ENCODE data around the gene UGT2B7.
"Not testable (repeated sequence)": the region's sequence is repeated elsewhere in the genome, so short reads cannot be mapped to it uniquely, and the experiment has no call there.

Gene UGT2B7

DNA sequence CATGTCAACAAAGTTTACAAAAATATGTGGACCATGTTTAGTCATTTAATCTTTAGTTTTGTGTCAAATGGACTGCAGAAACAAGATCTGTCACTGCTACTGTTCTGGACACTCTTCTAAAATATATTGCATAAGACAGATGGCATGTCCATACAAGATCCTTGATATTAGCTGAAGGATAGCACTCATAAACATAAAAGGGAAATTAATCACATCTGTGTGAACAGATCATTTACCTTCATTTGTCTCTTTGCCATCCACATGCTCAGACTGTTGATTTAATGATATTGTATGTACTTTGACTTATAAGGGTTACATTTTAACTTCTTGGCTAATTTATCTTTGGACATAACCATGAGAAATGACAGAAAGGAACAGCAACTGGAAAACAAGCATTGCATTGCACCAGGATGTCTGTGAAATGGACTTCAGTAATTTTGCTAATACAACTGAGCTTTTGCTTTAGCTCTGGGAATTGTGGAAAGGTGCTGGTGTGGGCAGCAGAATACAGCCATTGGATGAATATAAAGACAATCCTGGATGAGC, at the start of gene UGT2B7:
UGT2B7 (plus strand) TSS at position 364 of the 546 bp plus-strand sequence; CDS start at position 411, 47 bp downstream.
- no peak for DNase-seq (ENCODE audit: low read depth in 1 of 2, low spot score in 1 of 2)

DNA sequence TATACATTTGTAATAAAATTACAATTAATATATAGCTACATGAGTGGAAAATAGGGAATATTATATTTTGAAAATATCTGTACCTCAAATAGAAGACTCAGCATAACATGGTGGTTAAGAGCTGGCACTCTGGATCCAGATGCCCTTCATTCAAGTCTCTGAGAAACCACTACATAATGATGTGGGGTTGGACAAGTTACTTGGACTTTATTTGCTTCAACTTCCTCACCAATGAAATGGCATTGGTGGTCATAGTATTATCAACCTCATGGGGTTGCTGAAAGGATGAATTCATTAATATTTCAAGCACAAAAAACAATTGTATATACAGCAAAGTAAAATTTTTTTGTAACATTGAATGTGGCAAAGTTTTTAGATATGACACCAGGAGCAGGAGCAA, 46.4 kb upstream of the UGT2B7 start:
- no peak for DNase-seq (ENCODE audit: low read depth in 1 of 2, low spot score in 1 of 2)

DNA sequence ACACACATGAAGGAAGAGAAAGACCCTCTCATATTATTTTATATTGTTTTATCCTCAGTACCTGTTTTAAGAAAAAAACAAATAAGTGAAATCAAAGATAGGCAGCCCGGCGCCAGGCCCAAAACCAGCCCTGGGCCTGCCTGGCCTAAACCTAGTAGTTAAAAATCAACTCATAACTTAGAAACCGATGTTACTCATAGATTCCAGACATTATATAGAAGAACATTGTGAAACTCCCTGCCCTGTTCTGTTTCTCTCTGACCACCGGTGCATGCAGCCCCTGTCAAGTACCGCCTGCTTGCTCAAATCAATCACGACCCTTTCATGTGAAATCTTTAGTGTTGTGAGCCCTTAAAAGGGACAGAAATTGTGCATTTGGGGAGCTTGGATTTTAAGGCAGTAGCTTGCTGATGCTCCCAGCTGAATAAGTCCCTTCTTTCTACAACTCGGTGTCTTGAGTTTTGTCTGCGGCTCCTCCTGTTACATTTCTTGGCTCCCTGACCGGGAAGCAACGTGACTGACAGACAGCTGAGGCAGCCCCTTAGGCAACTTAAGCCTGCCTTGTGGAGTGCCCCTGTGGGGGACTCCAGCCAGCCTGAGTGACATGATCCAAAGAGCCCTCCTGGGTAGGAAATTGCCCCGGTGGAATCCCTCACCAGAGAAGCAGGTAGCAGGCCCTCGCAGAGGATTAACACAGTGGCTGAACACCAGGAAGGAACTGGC, 45.3 kb upstream of the UGT2B7 start:
- DNase-seq (ENCODE audit: low read depth in 1 of 2, low spot score in 1 of 2) = not testable (repeated sequence)

DNA sequence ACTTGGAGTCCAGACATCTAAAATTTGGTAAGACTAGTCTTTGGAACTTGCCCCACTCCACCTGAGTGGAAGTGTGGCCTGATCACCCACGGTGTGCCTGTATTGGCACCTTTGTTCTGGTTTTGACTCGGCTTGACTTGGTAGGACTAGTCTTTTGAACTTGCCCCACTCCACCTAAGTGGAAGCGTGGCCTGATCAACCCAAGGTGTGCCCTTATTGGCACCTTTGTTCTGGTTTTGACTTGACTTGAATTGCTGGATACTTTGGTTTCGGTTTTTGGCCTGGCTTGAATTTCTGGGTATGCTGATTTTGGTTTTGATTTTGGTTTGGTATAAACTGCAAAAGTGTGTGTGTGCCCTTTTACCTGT, 44.7 kb upstream of the UGT2B7 start:
- DNase-seq (ENCODE audit: low read depth in 1 of 2, low spot score in 1 of 2) = no peak

DNA sequence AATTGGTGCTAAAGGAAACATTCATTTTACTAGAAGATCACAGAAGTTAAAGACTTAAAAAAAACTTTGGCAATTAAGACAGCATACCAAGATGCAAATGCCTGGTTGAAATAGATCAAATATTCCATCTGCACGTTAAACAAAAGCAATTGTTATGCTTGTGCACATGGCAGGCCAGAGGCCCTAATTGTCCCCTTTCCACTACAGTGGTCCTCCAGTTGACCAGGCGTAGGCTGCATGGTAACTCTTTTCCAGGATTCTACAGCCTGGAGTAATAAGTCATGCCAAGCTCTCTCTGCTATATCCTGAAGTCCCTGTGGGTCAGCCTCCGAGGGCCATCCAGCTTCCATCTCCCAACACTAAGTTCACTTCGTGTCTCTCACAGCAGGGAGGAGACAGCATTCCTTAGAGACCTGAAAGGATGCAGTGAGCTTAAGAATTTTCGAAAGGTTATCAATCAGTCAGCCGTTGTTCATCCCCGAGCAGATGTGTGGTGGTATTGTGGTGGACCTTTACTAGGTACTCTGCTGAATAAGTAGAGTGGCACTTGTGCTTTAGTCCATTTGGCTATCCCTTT, 42.9 kb upstream of the UGT2B7 start:
- not testable (repeated sequence) for DNase-seq (ENCODE audit: low read depth in 1 of 2, low spot score in 1 of 2)

DNA sequence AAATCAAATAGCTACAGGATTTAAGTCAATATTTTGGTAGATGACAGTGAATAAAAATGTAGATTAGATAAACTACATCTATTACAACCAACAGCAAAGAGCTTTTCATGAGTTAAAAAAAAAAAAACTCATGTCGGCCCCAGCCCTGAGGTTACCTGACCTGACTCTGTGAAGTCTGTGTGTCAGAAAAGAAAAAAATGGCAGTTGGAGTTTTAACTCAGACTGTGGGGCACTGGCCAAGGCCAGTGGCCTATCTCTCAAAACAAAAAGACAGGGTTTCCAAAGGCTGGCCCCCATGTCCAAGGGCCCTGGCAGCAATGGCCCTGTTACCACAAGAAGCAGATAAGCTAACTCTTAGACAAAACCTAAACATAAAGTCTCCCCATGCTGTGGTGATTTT, 42.2 kb upstream of the UGT2B7 start:
- DNase-seq (ENCODE audit: low read depth in 1 of 2, low spot score in 1 of 2) = not testable (repeated sequence)

DNA sequence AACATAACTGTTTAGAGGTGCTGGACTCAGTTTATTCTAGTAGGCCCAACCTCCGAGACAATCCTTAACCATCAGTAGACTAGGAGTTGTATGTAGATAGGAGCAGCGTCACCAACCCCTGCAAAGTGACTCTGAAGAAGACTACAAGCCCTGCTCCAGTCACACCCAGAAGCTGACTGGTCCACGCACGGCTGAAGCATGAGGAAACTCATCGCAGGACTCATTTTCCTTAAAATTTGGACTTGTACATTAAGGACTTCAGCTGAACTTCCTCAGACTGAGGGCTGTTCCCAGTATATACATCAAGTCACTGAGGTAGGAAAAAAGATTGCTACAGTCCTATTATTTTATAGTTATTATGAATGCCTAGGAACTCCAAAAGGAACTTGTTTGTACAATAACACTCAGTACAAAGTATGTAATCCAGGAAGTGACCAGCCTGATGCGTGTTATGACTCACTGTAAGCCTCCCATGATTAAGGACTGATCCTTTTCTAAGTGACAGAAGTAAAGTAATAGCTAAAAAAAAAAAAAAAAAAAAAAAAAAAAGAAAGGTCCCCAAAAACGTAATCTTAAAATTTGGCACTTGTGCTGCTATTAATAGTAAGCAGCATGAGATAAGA, 41.6 kb upstream of the UGT2B7 start:
- DNase-seq (ENCODE audit: low read depth in 1 of 2, low spot score in 1 of 2) = no peak

DNA sequence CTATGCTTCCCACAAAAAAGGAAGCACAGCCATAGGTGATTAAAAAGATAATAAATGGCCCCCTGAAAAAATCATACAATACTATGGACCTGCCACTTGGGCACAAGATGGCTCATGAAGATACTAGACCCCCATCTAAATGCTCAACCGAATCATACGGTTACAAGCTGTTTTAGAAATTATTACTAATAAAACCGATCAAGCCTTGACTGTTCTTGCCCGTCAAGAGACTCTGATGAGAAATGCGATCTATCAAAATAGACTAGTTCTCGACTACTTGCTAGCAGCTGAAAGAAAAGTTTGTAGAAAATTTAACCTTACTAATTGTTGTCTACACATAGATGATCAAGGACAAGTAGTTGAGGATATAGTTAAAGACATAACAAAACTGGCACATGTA, 40.1 kb upstream of the UGT2B7 start:
- DNase-seq (ENCODE audit: low read depth in 1 of 2, low spot score in 1 of 2) = no peak

DNA sequence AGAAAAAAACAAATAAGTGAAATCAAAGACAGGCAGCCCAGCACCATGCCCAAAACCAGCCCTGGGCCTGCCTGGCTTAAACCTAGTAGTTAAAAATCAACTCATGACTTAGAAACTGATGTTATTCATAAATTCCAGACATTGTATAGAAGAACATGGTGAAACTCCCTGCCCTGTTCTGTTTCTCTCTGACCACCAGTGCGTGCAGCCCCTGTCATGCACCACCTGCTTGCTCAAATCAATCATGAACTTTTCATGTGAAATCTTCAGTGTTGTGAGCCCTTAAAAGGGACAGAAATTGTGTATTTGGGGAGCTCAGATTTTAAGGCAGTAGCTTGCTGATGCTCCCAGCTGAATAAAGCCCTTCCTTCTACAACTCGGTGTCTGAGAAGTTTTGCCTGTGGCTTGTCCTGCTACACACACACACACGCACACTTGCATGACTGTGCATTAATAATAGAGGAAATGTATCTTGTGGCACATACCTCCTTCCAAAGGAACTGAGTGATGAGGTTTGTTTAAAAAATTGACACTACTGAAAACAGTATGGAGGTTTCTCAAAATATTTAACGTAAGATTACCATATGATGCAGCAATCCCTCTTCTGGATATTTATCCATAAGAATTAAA, 39.2 kb upstream of the UGT2B7 start:
- DNase-seq (ENCODE audit: low read depth in 1 of 2, low spot score in 1 of 2) = no peak

DNA sequence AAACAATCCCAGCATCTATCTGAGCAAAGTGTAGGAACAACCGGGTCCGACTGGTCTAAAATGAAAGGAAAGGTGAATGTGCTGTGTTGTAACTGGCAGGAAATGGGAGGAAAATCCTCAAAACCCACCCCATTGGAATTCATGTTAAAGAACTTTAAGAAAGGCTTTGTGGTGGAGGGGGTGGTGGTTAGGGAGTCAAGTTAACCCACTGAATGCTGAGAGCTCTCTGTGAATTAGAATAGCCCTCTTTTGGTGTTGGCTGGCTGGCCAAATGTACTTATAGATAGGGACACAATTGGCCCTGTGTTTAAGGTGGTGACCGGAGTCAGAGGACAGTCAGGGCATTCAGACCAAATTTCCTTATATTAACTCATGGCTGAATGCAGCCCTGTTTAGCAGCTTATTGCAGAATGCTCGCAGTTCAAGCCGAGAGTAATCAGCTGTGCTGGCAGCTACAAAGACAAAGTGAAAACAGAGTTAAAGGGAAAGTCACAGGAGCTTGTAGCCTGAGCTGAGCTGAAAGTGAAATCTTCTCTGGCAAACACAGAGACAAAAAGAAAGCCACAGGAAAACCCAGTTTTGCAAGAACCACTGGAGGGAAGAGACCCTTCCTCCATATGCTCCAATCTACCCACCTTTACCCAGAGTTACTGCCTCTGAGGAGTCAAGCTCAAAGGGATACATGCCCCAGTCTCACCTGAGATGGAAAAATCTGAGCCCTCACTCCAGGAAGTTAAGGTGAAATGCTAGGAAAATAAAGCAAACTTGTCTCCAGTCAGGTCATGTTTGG, 38.5 kb upstream of the UGT2B7 start:
- DNase-seq (ENCODE audit: low read depth in 1 of 2, low spot score in 1 of 2) = no peak

DNA sequence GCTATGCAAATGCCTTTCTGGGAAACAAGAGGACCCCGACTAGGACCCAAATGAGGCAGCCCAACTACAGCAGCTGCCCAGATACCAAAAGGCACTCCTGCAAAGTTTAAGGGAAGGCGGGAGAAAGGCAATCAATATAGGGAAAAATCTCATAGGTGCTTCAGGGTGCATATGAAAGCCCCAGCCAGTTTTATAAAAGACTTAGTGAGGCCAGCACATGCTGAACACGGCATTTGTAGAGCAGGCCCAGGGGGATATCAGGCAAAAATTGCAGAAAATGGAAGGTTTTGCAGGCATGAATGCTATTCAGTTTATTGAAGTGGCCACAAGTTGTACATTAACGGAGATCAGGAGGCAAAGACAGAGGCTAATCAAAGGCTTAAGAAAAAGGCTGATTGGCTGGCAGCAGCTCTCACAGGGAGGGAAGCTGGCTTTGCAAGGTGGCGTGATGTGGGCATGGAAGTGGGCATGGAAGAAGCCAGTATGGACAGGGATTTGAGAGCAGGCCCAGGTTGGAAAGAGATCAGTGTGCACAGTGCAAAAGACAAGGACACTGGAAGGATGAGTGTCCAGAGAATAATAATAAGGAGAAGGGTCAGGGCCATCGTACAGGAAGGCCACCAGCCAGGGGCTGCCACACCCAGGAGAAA, 37.7 kb upstream of the UGT2B7 start:
- no peak for DNase-seq (ENCODE audit: low read depth in 1 of 2, low spot score in 1 of 2)

DNA sequence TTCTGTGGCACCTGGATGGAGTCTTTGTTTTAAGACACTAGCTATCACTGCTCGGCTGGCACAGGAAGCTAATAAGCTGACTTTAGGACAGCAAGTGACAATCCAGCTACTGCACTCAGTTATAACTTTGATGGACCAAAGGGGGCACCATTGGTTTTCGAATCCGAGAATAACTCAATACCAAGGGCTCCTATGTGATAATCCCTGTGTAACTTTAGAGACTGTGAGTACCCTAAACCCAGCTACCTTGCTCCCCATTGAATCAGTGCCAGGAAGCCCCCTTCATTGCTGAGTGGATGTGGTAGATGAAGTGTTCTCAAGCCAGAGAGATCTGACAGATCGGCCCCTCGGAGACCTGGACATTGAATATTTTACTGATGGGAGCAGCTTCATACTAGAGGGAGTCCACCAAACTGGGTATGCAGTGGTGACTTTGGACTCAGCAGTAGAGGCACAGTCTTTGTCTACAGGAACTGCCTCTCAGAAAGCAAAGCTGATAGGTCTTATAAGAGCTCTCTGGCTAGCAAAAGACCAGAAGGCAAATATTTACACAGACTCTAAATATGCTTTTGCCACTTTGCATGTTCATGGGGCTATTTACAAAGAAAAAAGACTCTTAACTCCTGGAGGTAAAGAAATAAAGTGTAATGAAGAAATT, 35.5 kb upstream of the UGT2B7 start:
- DNase-seq (ENCODE audit: low read depth in 1 of 2, low spot score in 1 of 2) = no peak

DNA sequence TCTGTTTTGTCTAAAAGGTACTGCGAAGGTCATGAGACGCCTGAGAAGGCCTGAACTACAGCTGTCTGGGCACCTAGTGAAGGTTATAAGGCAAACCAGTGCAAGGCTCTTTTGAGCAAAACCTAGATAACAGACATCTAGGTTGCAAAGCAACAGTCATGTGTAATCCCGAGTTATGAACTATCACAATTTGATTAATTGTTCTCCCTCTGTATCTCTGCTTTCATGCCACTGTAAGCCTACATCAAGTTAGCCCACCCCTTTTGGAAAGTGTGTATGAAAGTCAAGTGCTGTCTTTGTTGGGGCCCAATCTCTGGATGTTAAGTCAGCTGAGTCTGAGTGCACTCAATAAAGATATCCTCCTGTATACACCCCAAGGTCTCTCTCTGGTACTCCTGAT, 31.9 kb upstream of the UGT2B7 start:
- no peak for DNase-seq (ENCODE audit: low read depth in 1 of 2, low spot score in 1 of 2)

DNA sequence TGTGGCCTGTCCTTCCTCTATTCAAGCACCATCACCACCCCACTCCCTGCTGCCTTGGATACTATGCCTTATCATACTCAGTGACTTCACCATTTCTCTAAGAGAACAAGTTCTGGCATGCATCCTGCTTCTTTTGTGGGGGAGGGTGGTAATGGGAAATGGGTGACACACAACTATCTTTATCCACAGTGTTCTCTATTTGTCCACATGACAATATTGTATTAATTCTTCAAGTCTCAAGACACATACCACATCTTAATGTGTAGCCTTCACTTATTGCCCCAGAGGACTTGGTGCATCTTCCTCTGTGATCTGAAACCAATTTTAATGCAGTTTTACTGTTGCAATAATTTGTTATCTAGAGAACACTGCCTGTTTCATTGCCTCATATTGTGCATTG, 29.3 kb upstream of the UGT2B7 start:
- no peak for DNase-seq (ENCODE audit: low read depth in 1 of 2, low spot score in 1 of 2)

DNA sequence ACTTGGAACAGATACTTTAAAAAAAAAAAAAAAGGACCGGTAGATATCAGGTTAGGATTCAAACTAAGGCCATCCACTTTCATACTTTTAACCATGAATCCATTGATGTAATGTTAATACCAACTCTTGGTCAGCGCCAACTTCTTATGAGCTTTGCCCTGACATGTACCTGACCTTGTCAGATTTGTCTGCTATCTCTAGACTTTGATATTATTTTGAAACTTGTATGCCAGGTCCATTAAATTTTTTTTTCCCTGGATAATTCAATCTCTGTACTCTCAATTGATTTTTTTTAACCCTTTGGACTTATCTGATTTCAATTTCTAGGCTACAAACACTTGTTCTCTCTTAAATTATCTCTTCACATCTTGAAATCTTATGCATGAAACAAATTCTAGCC, 27.2 kb upstream of the UGT2B7 start:
- no peak for DNase-seq (ENCODE audit: low read depth in 1 of 2, low spot score in 1 of 2)

DNA sequence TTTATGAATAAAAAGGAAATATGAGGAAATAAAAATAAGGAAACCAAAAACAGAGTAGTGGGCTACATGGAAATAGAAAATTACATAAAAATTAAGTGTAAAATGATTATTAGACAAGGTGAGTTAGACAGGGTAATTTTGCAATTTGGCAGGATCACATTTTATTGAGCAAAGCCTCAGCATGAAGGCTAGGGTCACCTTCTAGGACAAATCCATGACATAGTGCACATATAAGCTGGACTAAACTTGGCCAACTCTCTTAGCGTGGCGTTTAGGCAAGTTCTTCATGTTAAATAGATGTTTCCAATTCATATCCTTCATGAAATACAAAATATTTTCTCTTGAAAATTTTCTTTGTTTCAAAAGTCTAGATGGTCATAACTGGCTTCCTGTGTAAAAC, 25.7 kb upstream of the UGT2B7 start:
- no peak for DNase-seq (ENCODE audit: low read depth in 1 of 2, low spot score in 1 of 2)

DNA sequence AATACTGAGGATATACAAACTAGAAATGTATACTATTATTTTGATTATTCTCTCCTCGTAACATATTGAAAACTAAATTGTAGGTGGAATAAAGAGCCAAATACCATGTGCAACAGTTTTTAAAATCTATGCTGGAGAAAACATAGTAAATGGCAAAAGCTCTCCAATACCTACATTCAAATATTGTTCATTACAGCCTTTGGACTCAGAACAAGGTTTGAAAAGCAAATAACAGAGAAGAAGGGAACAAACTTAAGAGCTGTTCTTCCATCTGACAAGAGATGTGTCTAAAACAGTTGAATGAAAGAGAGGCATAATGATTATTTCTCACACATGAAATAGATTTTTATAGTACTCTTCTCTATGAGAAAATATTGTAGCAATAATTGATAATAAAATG, 25.0 kb upstream of the UGT2B7 start:
- DNase-seq (ENCODE audit: low read depth in 1 of 2, low spot score in 1 of 2) = no peak

DNA sequence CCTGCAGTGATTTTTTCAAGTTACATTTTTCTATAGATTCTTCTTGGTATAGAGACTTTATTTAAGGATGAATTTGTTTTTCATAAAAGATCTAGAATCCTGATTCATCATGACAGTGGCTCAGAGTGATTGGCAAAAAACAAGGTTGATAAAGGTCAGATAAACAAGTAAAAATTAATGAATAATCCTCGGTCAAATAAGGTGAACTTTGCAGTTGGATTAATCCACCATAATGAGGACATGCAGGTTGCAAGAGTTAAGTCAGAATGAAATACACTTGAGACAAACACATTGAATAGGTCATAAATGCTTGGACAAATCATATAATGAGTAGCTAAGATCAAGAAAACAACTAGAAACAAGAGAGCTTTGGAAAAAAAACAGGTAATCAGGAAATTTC, 22.9 kb upstream of the UGT2B7 start:
- DNase-seq (ENCODE audit: low read depth in 1 of 2, low spot score in 1 of 2) = no peak

DNA sequence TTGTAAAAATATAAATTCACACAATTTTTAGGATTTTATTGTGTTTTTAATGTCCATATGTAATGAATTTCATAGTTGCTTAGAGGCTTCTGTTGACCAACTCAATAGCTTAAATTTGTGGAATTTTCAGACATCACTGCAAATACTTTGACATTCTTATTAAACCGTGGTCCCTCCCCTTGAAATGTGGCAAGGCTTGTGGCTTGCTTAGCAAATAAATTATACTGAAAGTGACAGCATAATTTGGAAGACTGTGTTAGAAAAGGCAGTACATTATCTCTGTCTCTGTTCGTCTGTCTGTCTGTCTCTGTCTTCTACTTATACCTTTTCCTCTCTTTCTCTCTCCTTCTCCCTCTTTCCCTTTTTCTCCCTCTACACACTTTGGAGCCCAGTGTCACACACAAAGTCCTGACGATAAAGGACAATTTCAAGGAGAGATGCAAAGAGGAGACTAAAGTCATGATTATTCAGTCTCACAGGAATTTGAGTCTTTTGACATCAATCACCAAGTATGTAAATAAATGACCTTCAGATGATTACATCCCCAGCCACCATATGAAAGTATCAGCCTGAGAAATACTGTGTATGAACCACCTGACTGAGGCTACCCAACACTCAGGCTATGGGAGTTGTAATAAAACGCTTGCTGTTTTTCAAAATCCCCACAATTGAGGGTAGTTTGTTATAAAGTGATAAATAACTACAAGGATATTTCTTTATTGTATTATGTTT, 21.0 kb upstream of the UGT2B7 start:
- DNase-seq (ENCODE audit: low read depth in 1 of 2, low spot score in 1 of 2) = no peak
